Sigmoid colon (tissue), 7 donors: ENCODE measurements around the gene ABHD2. TPM values are rescaled to one million over a fixed set of nuclear protein-coding genes. Genes with fewer than 3 reads are reported as not detected.
"Not testable (repeated sequence)": the region's sequence is repeated elsewhere in the genome, so short reads cannot be mapped to it uniquely, and the experiment has no call there.

Experiments used
- DNase-seq: peaks from one replicate; pipeline ENCODE4 v3.0.0-alpha.2; 2019
- H3K27ac ChIP-seq, 4 donors: fragments of 200-600 bp; sonication (generic); one replicate each; pipeline ENCODE4 v1.5.1; 2016 to 2019; ENCODE audit warnings: mild to moderate bottlenecking in 1 of 4
- H3K27me3 ChIP-seq, 3 donors: fragments of 200-600 bp; sonication (generic); one replicate each; pipeline ENCODE4 v1.5.1; 2019; ENCODE audit warnings: mild to moderate bottlenecking in 1 of 3
- H3K36me3 ChIP-seq, 4 donors: fragments of 200-600 bp; sonication (generic); one replicate each; pipeline ENCODE4 v1.5.1; 2016 to 2019
- H3K4me1 ChIP-seq, 4 donors: fragments of 200-600 bp; sonication (generic); one replicate each; pipeline ENCODE4 v1.5.1; 2017 to 2019
- H3K4me3 ChIP-seq, 4 donors: fragments of 200-600 bp; sonication (generic); one replicate each; pipeline ENCODE4 v1.5.1; 2017 to 2019; ENCODE audit warnings: mild to moderate bottlenecking in 2 of 4, moderate library complexity in 1 of 4
- H3K9me3 ChIP-seq, 4 donors: fragments of 200-600 bp in 3 of 4; sonication (generic) in 3 of 4; one replicate each; pipeline versions ENCODE4 v1.5.1 to v1.6.1; 2013 to 2019
- CTCF ChIP-seq, 4 experiments: fragments of 450-650 bp in 3 of 4; fragments of 200-600 bp in 1 of 4; IDR thresholded peaks; one replicate each; pipeline ENCODE4 v1.5.1; 2016 to 2019; ENCODE audit warnings: antibody characterized with exemption in 4 of 4, mild to moderate bottlenecking in 3 of 4, moderate library complexity in 2 of 4
- EP300 ChIP-seq, 4 donors: sonication (generic); formaldehyde crosslinking; IDR thresholded peaks; one replicate each; pipeline ENCODE4 v1.6.1; 2017; ENCODE audit warnings: antibody characterized with exemption in 4 of 4
- POLR2A ChIP-seq, 2 donors: fragments of 450-650 bp; IDR thresholded peaks; one replicate each; pipeline ENCODE4 v1.6.1; 2016; ENCODE audit warnings: antibody characterized with exemption in 2 of 2, mild to moderate bottlenecking in 2 of 2, moderate library complexity in 2 of 2
- POLR2AphosphoS5 ChIP-seq, 4 donors: sonication (generic); formaldehyde crosslinking; IDR thresholded peaks; one replicate each; pipeline ENCODE4 v1.6.1; 2017; ENCODE audit warnings: antibody characterized with exemption in 4 of 4
- WGBS, 2 donors: extraction: QIAGEN DNeasy Blood & Tissue Kit; methylation state at CpG; one replicate each; pipeline ENCODE4 v1.1.7; 2013; 5-methylcytosine and 5-hydroxymethylcytosine counted together
- intact Hi-C: fragments of 100-400 bp; cut with DNase I; formaldehyde crosslinking; loops from one replicate; pipeline ENCODE4 v1.15.1; 2023
- polyA plus RNA-seq, 3 donors: library from polyadenylated mRNA; stranded (reverse); fragments of 200-250 nt; gene quantifications; one replicate each; pipeline ENCODE4 v1.2.3, GENCODE V29; 2013
- total RNA-seq, 4 donors: library from RNA; depleted of rRNA; stranded (reverse); fragments of >200 nt; gene quantifications; one replicate each; pipeline ENCODE4 v1.1.0, GENCODE V29; 2016
- donor health status: healthy with polysubstance abuse.
- donor health status: Bipolar disorder and iron deficiency.
- donor health status: healthy.

Gene ABHD2
- total and polyA plus RNA-seq, 7 donors, result 1.8 to 81.5 (median 32.9) TPM

- no peaks in the 10 kb centered on the region for H3K27me3 ChIP-seq
- no peaks in the 10 kb centered on the region for H3K9me3 ChIP-seq
- 86 to 88% methylated on average over 8 of the region's 8 CpGs for whole genome bisulfite sequencing, 2 donors
- no peak for DNase-seq
- TF ChIP-seq POLR2A (IDR thresholded peaks at IDR 0.05) (no peak), EP300 (IDR thresholded peaks at IDR 0.05) (no peak), POLR2AphosphoS5 (IDR thresholded peaks at IDR 0.05) (no peak), CTCF (IDR thresholded peaks at IDR 0.05) (no peak)
- intact Hi-C loops, result no loop called here
- no peak overlapping the region for H3K4me3 ChIP-seq
- H3K27ac ChIP-seq, result peak overlapping the region in 3 of 4 donors; percentile 2 to 72 (median 67)
- peaks cover 0 to 81% (median 52%) of the 10 kb centered on the region in 4 donors for H3K4me1 ChIP-seq
- peaks cover 0 to 42% (median 0%) of the 10 kb centered on the region in 4 donors for H3K36me3 ChIP-seq
These were observed 51.6 kb downstream of the ABHD2 start for GRCh38 chr15:89139613-89140499.

- DNase-seq, result no peak
- WGBS, 2 donors, result 70 to 81% methylated on average over 4 of the region's 4 CpGs
- Histone ChIP-seq H3K36me3 (peaks cover 0 to 42% (median 0%) of the 10 kb centered on the region in 4 donors), H3K4me1 (peaks cover 0 to 77% (median 49%) of the 10 kb centered on the region in 4 donors), H3K27me3 (no peaks in the 10 kb centered on the region), H3K4me3 (no peak overlapping the region), H3K27ac (peak overlapping the region in 3 of 4 donors; percentile 2 to 72 (median 67)), H3K9me3 (no peaks in the 10 kb centered on the region)
- intact Hi-C loops, result no loop called here
- TF ChIP-seq CTCF (IDR thresholded peaks at IDR 0.05) (no peak), EP300 (IDR thresholded peaks at IDR 0.05) (no peak)
These were observed 52.3 kb downstream of the ABHD2 start for GRCh38 chr15:89140595-89140994.

GRCh38 chr15:89141159-89141558 lies 52.9 kb downstream of the ABHD2 start:
- DNase-seq, H3K4me3 ChIP-seq, H3K27ac ChIP-seq, H3K9me3 ChIP-seq, H3K27me3 ChIP-seq, intact Hi-C loops: not testable (repeated sequence)
- WGBS, 2 donors, result 97 to 98% methylated on average over 10 of the region's 10 CpGs
- peaks cover 0 to 75% (median 46%) of the 10 kb centered on the region in 4 donors for H3K4me1 ChIP-seq
- peaks cover 0 to 42% (median 0%) of the 10 kb centered on the region in 4 donors for H3K36me3 ChIP-seq

- Histone ChIP-seq H3K27me3 (no peaks in the 10 kb centered on the region), H3K4me1 (peaks cover 0 to 68% (median 39%) of the 10 kb centered on the region in 4 donors), H3K9me3 (no peaks in the 10 kb centered on the region), H3K27ac (no peak overlapping the region), H3K4me3 (no peak overlapping the region), H3K36me3 (peaks cover 0 to 42% (median 0%) of the 10 kb centered on the region in 4 donors)
- intact Hi-C loops, result no loop called here
- no peak for TF ChIP-seq POLR2AphosphoS5 (IDR thresholded peaks at IDR 0.05)
- DNase-seq, result no peak
- 75 to 85% methylated on average over 2 of the region's 2 CpGs for WGBS, 2 donors
These were observed 53.6 kb downstream of the ABHD2 start for GRCh38 chr15:89141885-89142284.

GRCh38 chr15:89142423-89142822 lies 54.2 kb downstream of the ABHD2 start:
- no peaks in the 10 kb centered on the region for H3K27me3 ChIP-seq
- peak overlapping the region in 1 of 4 donors; percentile 4 for H3K27ac ChIP-seq
- peaks cover 0 to 42% (median 0%) of the 10 kb centered on the region in 4 donors for H3K36me3 ChIP-seq
- intact Hi-C loops, result no loop called here
- no peak for DNase-seq
- H3K4me3 ChIP-seq, result no peak overlapping the region
- TF ChIP-seq POLR2AphosphoS5 (IDR thresholded peaks at IDR 0.05) (no peak), CTCF (IDR thresholded peaks at IDR 0.05) (no peak), EP300 (IDR thresholded peaks at IDR 0.05) (no peak), POLR2A (IDR thresholded peaks at IDR 0.05) (no peak)
- H3K4me1 ChIP-seq, result peaks cover 0 to 63% (median 34%) of the 10 kb centered on the region in 4 donors
- WGBS, 2 donors, result 86 to 95% methylated on average over 5 of the region's 5 CpGs
- no peaks in the 10 kb centered on the region for H3K9me3 ChIP-seq
